Adrenal gland (tissue), 12 donors: ENCODE data around the gene TEX14. TPM values are rescaled to one million over a fixed set of nuclear protein-coding genes. Genes with fewer than 3 reads are reported as not detected.
"Not testable (repeated sequence)": the region's sequence is repeated elsewhere in the genome, so short reads cannot be mapped to it uniquely, and the experiment has no call there.

Source experiments
- DNase-seq, 7 donors: peaks; one replicate each; pipeline ENCODE4 v3.0.0-alpha.2; 2019 to 2020
- H3K27ac ChIP-seq, 5 donors: fragments of 200-600 bp; sonication (generic) in 4 of 5; 1 replicate in 3 of 5; 2 replicates in 2 of 5; pipeline versions ENCODE4 v1.5.1 to v1.8.0; 2016 to 2020; ENCODE audit warnings: mild to moderate bottlenecking in 1 of 5
- H3K27me3 ChIP-seq: fragments of 200-600 bp; 2 replicates; pipeline ENCODE4 v1.8.0; 2021
- H3K36me3 ChIP-seq, 2 donors: fragments of 200-600 bp; replicated peaks in 1 of 2; 1 replicate in 1 of 2; 2 replicates in 1 of 2; pipeline versions ENCODE4 v1.5.1 to v1.8.0; 2018 to 2022
- H3K4me1 ChIP-seq, 2 donors: fragments of 200-600 bp; replicated peaks in 1 of 2; 1 replicate in 1 of 2; 2 replicates in 1 of 2; pipeline versions ENCODE4 v1.5.1 to v1.8.0; 2018 to 2021
- H3K4me3 ChIP-seq, 4 donors: fragments of 200-600 bp; sonication (generic) in 3 of 4; one replicate each; pipeline ENCODE4 v1.5.1; 2016 to 2018
- H3K9me3 ChIP-seq, 3 donors: fragments of 200-600 bp; sonication (generic) in 1 of 3; replicated peaks in 1 of 3; 1 replicate in 2 of 3; 2 replicates in 1 of 3; pipeline versions ENCODE4 v1.5.1 to v1.8.0; 2016 to 2021
- POLR2A ChIP-seq, 2 donors: fragments of 450-650 bp; IDR thresholded peaks; one replicate each; pipeline ENCODE4 v1.6.1; 2017; ENCODE audit warnings: antibody characterized with exemption in 2 of 2, mild to moderate bottlenecking in 2 of 2, moderate library complexity in 1 of 2
- WGBS, 4 donors: extraction: QIAGEN DNeasy Blood & Tissue Kit in 2 of 4; methylation state at CpG; one replicate each; pipeline versions ENCODE4 v1.1.5 to v1.1.7; 2013 to 2017; 5-methylcytosine and 5-hydroxymethylcytosine counted together
- intact Hi-C, 2 donors: fragments of 100-400 bp; cut with DNase I; formaldehyde crosslinking; loops; one replicate each; pipeline versions ENCODE4 v1.14.1 to v1.15.0; 2022 to 2023
- polyA plus RNA-seq, 3 donors: library from polyadenylated mRNA; stranded (reverse); fragments of 200-250 nt in 2 of 3; fragments of 350-450 nt in 1 of 3; fragmentation: Illumina TruSeq in 1 of 3; extraction: RNeasy Lipid Tissue Mini Kit (QIAGEN cat#74804) in 1 of 3; gene quantifications; one replicate each; pipeline ENCODE4 v1.2.3, GENCODE V29; 2013 to 2014
- total RNA-seq, 9 donors: library from RNA; depleted of rRNA in 4 of 9; stranded (reverse); fragments of >200 nt in 4 of 9; fragments of 120-200 nt in 1 of 9; fragmentation: NEBNext Ultra II Directional in 1 of 9; extraction: Animal tissue kit (Norgen Biotek cat#: 25700) in 1 of 9; gene quantifications; one replicate each; pipeline versions ENCODE4 v1.1.0 to v1.2.4, GENCODE V29; 2013 to 2023
- TF ChIP-seq, protein P1 (sequence below), 6 experiments: fragments of 450-650 bp in 4 of 6; fragments of 200-600 bp in 2 of 6; sonication (generic) in 1 of 6; IDR thresholded peaks; 1 replicate in 5 of 6; 2 replicates in 1 of 6; pipeline versions ENCODE4 v1.5.1 to v1.8.0; 2016 to 2021; ENCODE audit warnings: antibody characterized with exemption in 6 of 6, mild to moderate bottlenecking in 2 of 6, moderate library complexity in 1 of 6
- donor health status: healthy with polysubstance abuse.
- donor health status: Bipolar disorder and iron deficiency.
- donor health status: DM: yes; HTN: yes; CAD: no.
- donor health status: DM: no; HTN: no; CAD: no.
- donor health status: DM: no; HTN: no; CAD: no.
- donor health status: DM: yes; HTN: yes; CAD: no.

TEX14 gene
- total and polyA plus RNA-seq, 12 donors: 0.10 to 0.97 (median 0.30) TPM; not detected in 1

- no peak for DNase-seq
- H3K27me3 ChIP-seq: peaks cover 5% of the 10 kb centered on the region
- H3K9me3 ChIP-seq: no peaks in the 10 kb centered on the region
- no peak overlapping the region for H3K27ac ChIP-seq
- no peaks in the 10 kb centered on the region for H3K36me3 ChIP-seq
- H3K4me1 ChIP-seq: no peaks in the 10 kb centered on the region
- no peak overlapping the region for H3K4me3 ChIP-seq
- WGBS, 4 donors: 55 to 63% (median 59%) methylated on average over 12 of the region's 12 CpGs
- TF ChIP-seq POLR2A (IDR thresholded peaks at IDR 0.05): peak in 1 of 2 donors; percentile 44
- TF ChIP-seq, protein P1, sequence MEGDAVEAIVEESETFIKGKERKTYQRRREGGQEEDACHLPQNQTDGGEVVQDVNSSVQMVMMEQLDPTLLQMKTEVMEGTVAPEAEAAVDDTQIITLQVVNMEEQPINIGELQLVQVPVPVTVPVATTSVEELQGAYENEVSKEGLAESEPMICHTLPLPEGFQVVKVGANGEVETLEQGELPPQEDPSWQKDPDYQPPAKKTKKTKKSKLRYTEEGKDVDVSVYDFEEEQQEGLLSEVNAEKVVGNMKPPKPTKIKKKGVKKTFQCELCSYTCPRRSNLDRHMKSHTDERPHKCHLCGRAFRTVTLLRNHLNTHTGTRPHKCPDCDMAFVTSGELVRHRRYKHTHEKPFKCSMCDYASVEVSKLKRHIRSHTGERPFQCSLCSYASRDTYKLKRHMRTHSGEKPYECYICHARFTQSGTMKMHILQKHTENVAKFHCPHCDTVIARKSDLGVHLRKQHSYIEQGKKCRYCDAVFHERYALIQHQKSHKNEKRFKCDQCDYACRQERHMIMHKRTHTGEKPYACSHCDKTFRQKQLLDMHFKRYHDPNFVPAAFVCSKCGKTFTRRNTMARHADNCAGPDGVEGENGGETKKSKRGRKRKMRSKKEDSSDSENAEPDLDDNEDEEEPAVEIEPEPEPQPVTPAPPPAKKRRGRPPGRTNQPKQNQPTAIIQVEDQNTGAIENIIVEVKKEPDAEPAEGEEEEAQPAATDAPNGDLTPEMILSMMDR (IDR thresholded peaks at IDR 0.05): no peak
- intact Hi-C loops: no loop called here
These were observed 12.4 kb downstream of the TEX14 start for GRCh38 chr17:58679263-58680037.

- H3K27ac ChIP-seq, H3K4me1 ChIP-seq, H3K27me3 ChIP-seq, intact Hi-C loops, H3K36me3 ChIP-seq, H3K4me3 ChIP-seq, H3K9me3 ChIP-seq, DNase-seq: not testable (repeated sequence)
- WGBS, 4 donors: 85 to 88% (median 87%) methylated on average over 5 of the region's 5 CpGs
These were observed 13.6 kb downstream of the TEX14 start for GRCh38 chr17:58678287-58678686.

GRCh38 chr17:58677194-58677880 lies 14.5 kb downstream of the TEX14 start:
- TF ChIP-seq POLR2A (IDR thresholded peaks at IDR 0.05): no peak
- TF ChIP-seq, protein P1 (IDR thresholded peaks at IDR 0.05): no peak
- no peak overlapping the region for H3K4me3 ChIP-seq

DNA sequence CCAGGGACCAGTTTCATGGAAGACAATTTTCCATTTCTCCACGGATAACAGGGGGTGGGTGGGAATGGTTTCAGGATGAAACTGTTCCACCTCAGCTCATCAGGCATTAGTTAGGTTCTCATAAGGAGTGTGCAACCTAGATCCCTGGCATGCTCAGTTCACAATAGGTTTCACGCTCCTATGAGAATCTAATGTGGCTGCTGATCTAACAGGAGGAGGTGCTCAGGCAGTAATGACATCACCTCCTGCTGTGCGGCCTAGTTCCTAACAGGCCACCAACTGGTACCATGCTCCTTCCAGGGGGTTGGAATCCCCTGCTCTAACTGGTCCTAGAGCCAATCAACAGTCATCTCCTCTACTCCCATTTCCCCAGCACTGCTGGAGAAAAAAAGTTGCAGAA lies 19.9 kb downstream of the TEX14 start:
- TF ChIP-seq, protein P1 (IDR thresholded peaks at IDR 0.05): no peak
- TF ChIP-seq POLR2A (IDR thresholded peaks at IDR 0.05): no peak
- H3K36me3 ChIP-seq: no peaks in the 10 kb centered on the region
- intact Hi-C loops: no loop called here
- H3K27ac ChIP-seq: no peak overlapping the region
- 67 to 97% (median 94%) methylated on average over 2 to 3 of the region's 3 CpGs for WGBS, 4 donors
- DNase-seq: no peak
- H3K4me1 ChIP-seq: no peaks in the 10 kb centered on the region
- no peaks in the 10 kb centered on the region for H3K9me3 ChIP-seq
- H3K4me3 ChIP-seq: no peak overlapping the region
- peaks cover 5% of the 10 kb centered on the region for H3K27me3 ChIP-seq

More at GRCh38 chr17:58677194-58677880, 14.5 kb downstream of the TEX14 start:
- Histone ChIP-seq H3K36me3 (no peaks in the 10 kb centered on the region), H3K27ac (no peak overlapping the region), H3K9me3 (no peaks in the 10 kb centered on the region), H3K4me1 (no peaks in the 10 kb centered on the region), H3K27me3 (peaks cover 5% of the 10 kb centered on the region)
- intact Hi-C loops: no loop called here
- DNase-seq: no peak
- 72 to 84% (median 80%) methylated on average over 4 of the region's 4 CpGs for WGBS, 4 donors
